BE2C (cell line): ENCODE measurements around the gene RAMP3.

Experiments used
- DNase-seq: peaks from one replicate; pipeline ENCODE4 v3.0.0-alpha.2; 2020
- H3K27me3 ChIP-seq: fragments of 250-450 bp; sonication (Bioruptor Pico); 2 replicates; pipeline ENCODE4 v1.5.1; 2020; ENCODE audit warnings: mild to moderate bottlenecking
- H3K36me3 ChIP-seq: fragments of 250-450 bp; sonication (Bioruptor Pico); 2 replicates; pipeline ENCODE4 v1.5.1; 2020; ENCODE audit warnings: mild to moderate bottlenecking
- H3K4me1 ChIP-seq: fragments of 250-450 bp; sonication (Bioruptor Pico); 2 replicates; pipeline ENCODE4 v1.5.1; 2020
- H3K4me3 ChIP-seq: 2 replicates; pipeline ENCODE4 v1.5.1; 2011; ENCODE audit warnings: low read depth, low read length
- H3K9me3 ChIP-seq: fragments of 250-450 bp; sonication (Bioruptor Pico); 2 replicates; pipeline ENCODE4 v1.5.1; 2020
- CTCF ChIP-seq: IDR thresholded peaks from 2 replicates; pipeline ENCODE4 v1.5.1; 2012; ENCODE audit warnings: mild to moderate bottlenecking, low read depth, low read length

The RAMP3 gene

GRCh38 chr7:45188736-45189135, 31.1 kb downstream of the RAMP3 start:
- no peaks in the 10 kb centered on the region for H3K27me3 ChIP-seq
- H3K36me3 ChIP-seq = no peaks in the 10 kb centered on the region
- H3K4me1 ChIP-seq = no peaks in the 10 kb centered on the region
- TF ChIP-seq CTCF = no peak
- DNase-seq = no peak
- H3K4me3 ChIP-seq = no peak overlapping the region
- no peaks in the 10 kb centered on the region for H3K9me3 ChIP-seq

DNA sequence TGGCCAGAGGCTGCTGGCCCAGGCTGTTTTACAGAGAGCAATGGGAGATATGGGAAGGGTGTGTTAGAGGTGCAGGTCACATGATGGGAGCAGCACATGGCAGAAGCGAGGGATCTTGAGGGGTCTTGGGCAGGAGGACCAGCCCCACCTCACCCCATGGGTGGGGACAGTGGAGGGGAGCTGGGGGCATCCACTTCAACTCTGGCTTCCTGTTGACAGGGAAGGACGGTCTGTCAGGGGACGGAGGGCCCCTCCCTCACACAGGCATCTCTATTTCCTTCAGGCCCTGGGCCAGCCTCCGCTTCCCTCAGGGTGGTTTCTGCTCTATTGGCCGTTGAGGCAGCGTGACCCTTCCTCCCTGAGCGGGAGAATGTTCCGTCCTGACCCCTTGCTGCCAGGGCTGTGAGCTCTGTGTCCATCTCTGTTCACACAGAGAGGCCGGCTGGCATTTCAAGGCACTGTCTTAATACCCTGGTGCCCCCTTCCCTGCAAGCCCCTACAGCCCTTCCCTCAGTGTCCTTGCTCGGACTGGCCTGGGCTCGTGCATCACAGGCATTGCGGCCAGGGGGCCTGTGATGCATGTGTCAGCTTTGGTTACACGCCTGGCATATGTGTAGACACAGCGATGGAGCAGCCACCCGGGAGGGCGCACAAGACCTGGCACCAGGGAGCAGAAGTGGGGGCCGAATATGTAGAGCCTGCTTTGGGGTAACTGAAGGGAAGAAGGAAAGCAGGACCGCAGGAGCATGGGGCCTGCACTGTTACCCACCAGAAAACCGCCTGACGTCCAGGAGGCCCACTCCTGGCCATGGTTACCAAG, 31.8 kb downstream of the RAMP3 start:
- Histone ChIP-seq H3K4me1 (no peaks in the 10 kb centered on the region), H3K36me3 (no peaks in the 10 kb centered on the region), H3K4me3 (no peak overlapping the region), H3K27me3 (no peaks in the 10 kb centered on the region), H3K9me3 (no peaks in the 10 kb centered on the region)
- no peak for DNase-seq
- TF ChIP-seq CTCF = no peak

DNA sequence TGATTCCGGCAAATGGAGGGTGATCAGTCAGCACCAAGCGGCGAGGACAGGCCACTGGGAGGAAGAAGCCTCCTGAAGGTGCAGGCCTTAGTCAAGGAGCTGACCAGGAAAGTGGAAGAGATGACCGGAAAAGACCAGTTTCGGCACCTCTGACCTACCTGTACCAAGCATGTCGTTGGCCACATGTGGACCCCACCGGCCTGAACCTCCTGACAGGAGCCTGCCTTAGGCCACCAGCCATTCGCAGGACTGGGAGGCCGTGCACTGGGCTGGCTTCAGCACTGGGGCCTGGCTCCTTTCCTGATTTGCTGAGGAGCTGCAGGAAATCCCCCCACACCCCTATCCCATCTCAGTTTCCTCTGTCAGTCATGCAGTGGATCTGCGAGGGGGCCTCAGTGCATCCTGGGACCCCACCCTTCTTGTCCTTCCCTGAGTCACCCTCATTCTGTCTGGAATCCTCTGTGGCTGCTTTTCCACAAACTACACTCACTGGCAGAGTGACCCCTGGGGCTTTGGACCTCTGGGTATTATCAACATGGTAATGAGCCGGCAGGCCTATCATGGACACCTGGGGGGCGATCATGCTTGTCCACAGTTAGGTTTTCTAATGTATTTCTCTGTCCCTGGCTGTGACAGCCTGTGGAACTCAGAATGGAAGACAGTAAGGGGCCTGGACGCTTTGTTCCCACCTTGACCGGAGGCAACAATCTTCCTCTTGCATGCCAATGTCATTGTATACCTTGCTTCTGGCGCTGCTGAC, 33.0 kb downstream of the RAMP3 start:
- no peak for DNase-seq
- H3K4me1 ChIP-seq = no peaks in the 10 kb centered on the region
- H3K9me3 ChIP-seq = no peaks in the 10 kb centered on the region
- H3K4me3 ChIP-seq = no peak overlapping the region
- H3K36me3 ChIP-seq = no peaks in the 10 kb centered on the region
- no peaks in the 10 kb centered on the region for H3K27me3 ChIP-seq
- no peak for TF ChIP-seq CTCF

- Histone ChIP-seq H3K36me3 (no peaks in the 10 kb centered on the region), H3K27me3 (no peaks in the 10 kb centered on the region), H3K4me1 (no peaks in the 10 kb centered on the region), H3K4me3 (no peak overlapping the region), H3K9me3 (no peaks in the 10 kb centered on the region)
- no peak for TF ChIP-seq CTCF
- DNase-seq = no peak
Measured at GRCh38 chr7:45191396-45191795, 33.8 kb downstream of the RAMP3 start.

DNA sequence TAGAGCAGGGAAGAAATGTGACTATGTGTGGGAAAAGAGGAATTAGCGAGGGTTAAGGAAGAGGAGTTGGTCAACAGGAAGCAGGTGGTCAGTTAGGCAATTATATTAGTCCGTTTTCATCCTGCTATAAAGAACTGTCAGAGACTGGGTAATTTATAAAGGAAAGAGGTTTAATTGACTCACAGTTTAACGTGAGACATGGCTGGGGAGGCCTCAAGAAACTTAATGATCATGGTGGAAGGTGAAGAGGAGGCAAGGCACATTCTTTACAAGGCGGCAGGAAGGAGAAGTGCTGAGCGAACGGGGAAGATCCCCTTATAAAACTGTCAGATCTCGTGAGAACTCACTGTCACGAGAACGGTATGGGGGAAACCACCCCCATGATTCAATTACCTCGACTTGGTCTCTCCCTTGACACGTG, 35.0 kb downstream of the RAMP3 start:
- Histone ChIP-seq H3K36me3 (no peaks in the 10 kb centered on the region), H3K4me1 (no peaks in the 10 kb centered on the region), H3K9me3 (no peaks in the 10 kb centered on the region), H3K4me3 (no peak overlapping the region), H3K27me3 (no peaks in the 10 kb centered on the region)
- TF ChIP-seq CTCF = no peak
- DNase-seq = no peak

GRCh38 chr7:45193828-45194227, 36.2 kb downstream of the RAMP3 start:
- H3K27me3 ChIP-seq = no peaks in the 10 kb centered on the region
- no peaks in the 10 kb centered on the region for H3K9me3 ChIP-seq
- no peak overlapping the region for H3K4me3 ChIP-seq
- no peak for DNase-seq
- no peaks in the 10 kb centered on the region for H3K4me1 ChIP-seq
- no peaks in the 10 kb centered on the region for H3K36me3 ChIP-seq
- no peak for TF ChIP-seq CTCF
